ENCODE results near the gene MYZAP. TPM values are rescaled to one million over a fixed set of nuclear protein-coding genes. Genes with fewer than 3 reads are reported as not detected.

Gene MYZAP
- total and polyA plus RNA-seq, 2 experiments from 2014 or later, result 1.0 to 1.5 TPM

GRCh38 chr15:57566834-57567233 is 24.9 kb upstream of the MYZAP start:
- H3K27me3 Mint-ChIP-seq (ENCODE audit: insufficient read depth, low read depth, poor library complexity), result peaks cover 1% of the 10 kb centered on the region
- Histone ChIP-seq H3K9me2 (ENCODE audit: insufficient read depth) (no peaks in the 10 kb centered on the region), H3K36me3 (ENCODE audit: insufficient read depth) (no peaks in the 10 kb centered on the region), H3K4me1 (ENCODE audit: insufficient read depth) (peaks cover 7% of the 10 kb centered on the region; the same call in 1 of the 2 replicates), H2AFZ (no peak overlapping the region), H3K4me3 (no peak overlapping the region), H3K27ac (ENCODE audit: low read depth) (no peak overlapping the region), H3K79me2 (replicated peaks; ENCODE audit: insufficient read depth) (no peaks in the 10 kb centered on the region), H4K20me1 (replicated peaks; ENCODE audit: insufficient read depth) (no peaks in the 10 kb centered on the region), H3K4me2 (no peak overlapping the region), H3F3A (replicated peaks; ENCODE audit: low read depth) (no peaks in the 10 kb centered on the region), H3K27me3 (ENCODE audit: insufficient read depth) (no peaks in the 10 kb centered on the region)
- ATAC-seq (no peak), DNase-seq (ENCODE audit: low spot score) (no peak)
- no peaks in the 10 kb centered on the region for H3K9me3 Mint-ChIP-seq
- H3K4me3 Mint-ChIP-seq, result no peak overlapping the region
- H3K27ac Mint-ChIP-seq, result no peak overlapping the region
- H3K36me3 Mint-ChIP-seq (ENCODE audit: low read depth), result no peaks in the 10 kb centered on the region
- H3K4me1 Mint-ChIP-seq, result peaks cover 15% of the 10 kb centered on the region
- TF ChIP-seq NANOG (IDR thresholded peaks at IDR 0.05; ENCODE audit: borderline replicate concordance), result no peak
- TF ChIP-seq ZNF114 (CRISPR knock-in tag; IDR thresholded peaks at IDR 0.05), result no peak
- TF ChIP-seq POLR2AphosphoS5 (IDR thresholded peaks at IDR 0.05; ENCODE audit: low read depth), result no peak
- no peak for TF ChIP-seq STAT1 (IDR thresholded peaks at IDR 0.05; ENCODE audit: unreplicated experiment)
- TF ChIP-seq EZH2 (IDR thresholded peaks at IDR 0.05; ENCODE audit: low read depth, unreplicated experiment), result no peak
- TF ChIP-seq JUNB (IDR thresholded peaks at IDR 0.05; ENCODE audit: unreplicated experiment), result no peak
- no peak for TF ChIP-seq CREB1 (CRISPR knock-in tag; IDR thresholded peaks at IDR 0.05; ENCODE audit: low read depth)
- no peak for TF ChIP-seq EZH2phosphoT487 (IDR thresholded peaks at IDR 0.05; ENCODE audit: unreplicated experiment)
- no peak for TF ChIP-seq CTCF (conservative IDR thresholded peaks at IDR 0.05; ENCODE audit: low read depth in 2 of 2)
- no peak for TF ChIP-seq ZNF462 (CRISPR knock-in tag; IDR thresholded peaks at IDR 0.05)
